ENCODE measurements around the gene MRPL28.
"Not testable (repeated sequence)": the region's sequence is repeated elsewhere in the genome, so short reads cannot be mapped to it uniquely, and the experiment has no call there.

Gene MRPL28

DNA sequence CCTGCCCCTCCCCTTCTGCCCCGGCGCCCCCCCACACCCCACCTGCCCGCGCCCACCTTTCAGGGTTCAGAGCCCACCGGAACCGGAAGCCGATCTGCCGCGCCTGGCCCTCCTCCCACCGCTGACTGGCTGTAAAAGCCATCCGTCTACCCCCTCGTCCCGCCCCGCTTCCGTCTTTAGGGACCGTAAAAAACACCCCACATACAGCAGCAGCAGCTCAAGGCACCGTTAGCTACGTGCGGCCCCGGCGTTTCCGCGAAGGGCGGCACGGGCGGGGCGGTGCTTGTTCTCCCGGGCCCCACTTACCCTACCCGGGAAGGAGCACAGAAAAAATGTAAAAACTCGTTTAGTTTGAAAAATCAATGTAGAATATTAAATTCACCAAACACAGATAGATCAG lies at the start of gene MRPL28:
Gene MRPL28 (minus strand): TSS at position 96 of the 400 bp plus-strand sequence. CDS start 320 bp downstream, outside the sequence.
- peak; percentile 94 for DNase-seq

DNA sequence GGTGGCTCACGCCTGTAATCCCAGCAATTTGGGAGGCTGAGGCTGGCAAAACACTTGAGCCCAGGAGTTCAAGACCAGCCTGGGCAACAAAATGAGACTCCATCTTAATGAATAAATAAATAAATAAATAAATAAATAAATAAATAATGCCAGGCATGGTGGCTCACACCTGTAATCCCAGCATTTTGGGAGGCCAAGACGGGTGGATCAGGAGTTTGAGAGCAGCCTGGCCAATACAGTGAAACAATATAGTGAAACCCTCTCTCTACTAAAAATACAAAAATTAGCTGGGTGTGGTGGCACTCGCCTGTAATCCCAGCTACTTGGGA lies 44.8 kb upstream of the MRPL28 start:
- not testable (repeated sequence) for DNase-seq

DNA sequence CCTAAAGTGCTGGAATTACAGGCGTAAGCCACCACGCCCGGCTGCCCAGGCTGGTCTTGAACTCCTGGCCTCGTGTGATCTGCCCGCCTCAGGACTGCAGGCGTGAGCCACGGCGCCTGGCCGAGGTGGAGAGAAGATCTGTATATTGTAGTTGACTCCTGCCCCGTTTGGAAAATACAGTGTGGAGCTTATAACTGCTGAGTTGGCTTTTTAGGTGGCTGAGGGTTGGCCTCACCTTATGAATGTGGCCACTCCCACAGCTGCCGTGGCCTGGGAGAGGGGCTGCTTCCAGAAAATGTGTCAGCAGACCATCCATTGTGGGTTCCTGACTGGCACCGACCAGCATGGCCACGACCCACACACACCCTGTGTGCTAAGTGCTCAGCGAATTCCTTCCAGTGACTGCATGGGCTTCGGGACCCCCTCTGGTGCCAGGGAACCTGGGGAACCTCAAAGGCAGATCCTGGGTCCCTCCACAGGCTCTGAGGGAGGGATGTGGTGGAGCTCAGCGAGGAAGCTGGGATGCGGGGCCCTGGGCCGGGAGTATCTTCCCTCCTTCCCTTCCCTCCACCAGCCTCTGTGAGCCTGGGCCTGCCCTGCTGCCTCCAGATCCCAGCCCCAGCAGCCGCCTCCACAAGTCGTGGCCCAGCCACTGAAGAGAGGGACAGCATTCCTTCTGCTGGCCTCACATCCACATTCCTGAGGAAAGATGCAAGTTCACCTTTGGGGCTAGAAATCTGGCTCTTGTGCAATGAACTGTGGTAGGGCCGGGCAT lies 44.2 kb upstream of the MRPL28 start:
- DNase-seq: no peak

DNA sequence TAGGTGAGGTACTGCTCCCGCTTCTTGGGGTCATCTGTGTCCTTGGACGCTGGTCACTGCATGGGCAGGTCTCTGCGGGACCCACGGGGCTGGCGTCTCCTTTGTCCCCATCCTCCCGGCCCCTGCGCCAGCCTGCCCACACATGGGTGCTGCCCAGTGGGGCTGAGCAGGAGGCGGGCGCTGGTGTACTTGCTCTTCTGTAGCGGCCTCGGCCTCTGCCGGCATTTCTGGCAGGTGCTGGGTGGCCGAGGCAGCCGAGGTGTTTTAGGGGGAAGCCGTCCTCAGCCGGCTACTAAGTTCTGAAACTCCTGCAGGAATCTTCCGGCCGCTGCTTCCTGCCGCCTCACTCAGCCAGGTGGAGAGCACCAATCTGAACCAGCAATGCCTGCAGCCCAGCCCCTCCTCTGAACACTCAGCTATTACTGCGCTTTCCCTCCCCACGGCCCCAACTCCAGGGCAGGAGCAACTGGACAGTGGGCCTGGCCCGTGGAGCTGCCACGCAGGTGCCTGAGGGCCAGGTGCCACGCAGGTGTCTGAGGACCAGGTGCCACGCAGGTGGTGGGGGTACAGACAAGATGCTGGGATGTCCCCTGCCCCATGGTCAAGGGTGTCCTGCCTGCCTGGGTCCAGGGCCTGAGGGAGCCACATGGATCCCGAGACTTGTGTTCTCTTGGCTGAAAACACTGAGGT lies 41.4 kb upstream of the MRPL28 start:
- no peak for DNase-seq

DNA sequence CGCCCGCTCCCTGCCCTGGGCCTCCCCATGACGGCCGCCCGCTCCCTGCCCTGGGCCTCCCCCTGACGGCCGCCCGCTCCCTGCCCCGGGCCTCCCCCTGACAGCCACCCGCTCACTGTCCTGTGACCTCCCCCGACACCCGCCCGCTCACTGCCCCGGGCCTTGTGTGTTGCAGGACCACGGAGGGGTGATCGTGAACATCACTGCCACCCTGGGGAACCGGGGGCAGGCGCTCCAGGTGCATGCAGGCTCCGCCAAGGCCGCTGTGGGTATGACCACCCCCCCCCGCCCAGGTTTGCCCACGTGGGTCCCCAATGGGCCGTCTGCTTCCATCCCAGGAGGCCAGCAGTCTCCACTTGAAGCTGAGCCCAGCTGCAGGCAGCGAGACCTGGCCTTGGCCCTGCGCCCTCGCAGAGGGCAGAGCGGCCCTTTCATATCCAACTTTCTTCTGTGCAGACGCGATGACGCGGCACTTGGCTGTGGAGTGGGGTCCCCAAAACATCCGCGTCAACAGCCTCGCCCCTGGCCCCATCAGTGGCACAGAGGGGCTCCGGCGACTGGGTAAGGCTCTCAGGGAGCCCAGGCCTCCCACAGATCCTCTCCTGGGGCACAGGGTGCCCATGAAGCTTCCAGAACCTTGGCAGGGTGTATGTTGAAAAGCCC lies 40.3 kb upstream of the MRPL28 start:
- no peak for DNase-seq

DNA sequence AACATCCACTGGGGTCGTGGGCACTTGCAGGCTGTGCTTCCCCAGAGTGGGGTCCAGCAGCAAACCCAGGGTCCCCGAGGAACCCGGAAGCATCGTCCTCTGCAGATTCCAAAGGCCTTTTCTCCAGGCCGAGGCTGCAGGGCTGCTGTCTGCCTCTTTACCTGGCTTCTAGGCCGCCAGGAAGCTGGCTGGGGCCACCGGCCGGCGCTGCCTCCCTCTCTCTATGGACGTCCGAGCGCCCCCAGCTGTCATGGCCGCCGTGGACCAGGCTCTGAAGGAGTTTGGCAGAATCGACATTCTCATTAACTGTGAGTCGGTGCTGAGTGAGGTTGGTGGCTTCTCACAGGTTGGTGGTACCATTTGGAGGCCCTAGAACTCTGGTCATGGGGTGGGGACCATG lies 36.9 kb upstream of the MRPL28 start:
- DNase-seq: no peak

DNA sequence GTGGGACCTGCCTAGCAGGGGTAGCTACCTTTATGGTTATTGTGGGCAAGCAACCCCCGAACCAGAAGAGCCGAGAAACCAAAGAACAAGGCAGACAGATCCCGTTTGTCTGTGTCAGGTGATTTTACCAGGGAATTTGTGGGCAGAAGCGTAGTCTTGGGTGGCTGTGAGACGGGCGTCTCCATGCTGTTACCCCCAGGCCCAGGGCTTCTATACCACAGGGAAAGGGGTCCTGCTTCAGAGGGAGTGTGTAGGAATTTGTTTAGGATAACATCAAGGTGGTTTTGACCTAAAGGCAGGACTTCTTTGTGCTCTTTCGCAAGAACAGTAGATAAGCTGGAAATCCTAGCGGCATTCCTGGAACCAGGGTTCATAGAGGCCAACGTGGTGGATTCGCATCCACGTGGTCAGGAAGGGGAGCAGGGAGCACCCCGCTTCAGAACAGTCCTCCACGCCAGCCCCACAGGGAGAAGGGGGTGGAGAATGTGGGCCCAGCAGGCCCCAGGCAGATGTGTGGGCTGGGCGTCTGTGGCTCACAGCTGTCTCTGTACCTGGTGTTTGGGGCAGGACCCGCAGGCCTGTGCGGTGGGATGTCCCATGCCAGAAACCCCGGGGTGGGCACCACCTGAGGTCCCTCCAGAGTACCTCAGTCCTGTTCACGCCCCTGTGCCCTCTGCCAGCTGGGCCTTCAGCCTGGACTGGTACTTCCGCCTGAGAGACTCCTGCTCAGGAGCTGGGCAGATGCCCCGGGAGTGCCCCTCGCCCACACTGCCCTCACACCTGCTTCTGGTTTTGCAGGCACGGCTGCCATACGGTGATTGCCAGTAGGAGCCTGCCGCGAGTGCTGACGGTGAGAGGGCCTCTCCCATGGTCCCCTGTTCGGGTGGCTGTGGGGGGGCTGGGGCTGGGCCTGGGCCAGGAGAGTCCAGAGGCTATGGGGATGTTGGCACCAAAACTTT lies 35.5 kb upstream of the MRPL28 start:
- no peak for DNase-seq

DNA sequence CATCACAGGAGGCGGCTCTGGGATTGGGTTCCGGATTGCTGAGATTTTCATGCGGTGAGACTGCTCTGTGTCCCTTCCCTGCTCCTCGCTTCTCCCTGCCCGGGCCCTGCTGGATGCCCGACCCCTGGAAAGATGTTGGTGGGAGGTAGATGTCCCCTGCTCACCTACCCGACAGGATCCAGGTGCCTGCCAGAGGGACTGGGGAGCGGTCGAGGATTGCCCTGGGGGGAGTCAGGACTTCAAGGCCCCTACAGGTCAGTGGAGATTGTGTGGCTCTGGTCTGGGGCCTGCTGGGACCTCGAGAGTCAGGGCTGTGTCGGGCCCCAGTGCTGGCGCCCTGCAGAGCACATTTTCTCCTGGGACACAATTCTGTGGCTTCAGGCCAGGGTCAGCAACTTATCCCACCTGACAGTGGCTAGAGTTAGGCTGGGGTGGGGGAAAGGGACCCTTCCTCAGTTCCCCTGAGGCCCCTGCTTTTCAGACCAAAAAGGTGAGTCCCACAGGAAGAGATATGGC lies 34.7 kb upstream of the MRPL28 start:
- DNase-seq: no peak

DNA sequence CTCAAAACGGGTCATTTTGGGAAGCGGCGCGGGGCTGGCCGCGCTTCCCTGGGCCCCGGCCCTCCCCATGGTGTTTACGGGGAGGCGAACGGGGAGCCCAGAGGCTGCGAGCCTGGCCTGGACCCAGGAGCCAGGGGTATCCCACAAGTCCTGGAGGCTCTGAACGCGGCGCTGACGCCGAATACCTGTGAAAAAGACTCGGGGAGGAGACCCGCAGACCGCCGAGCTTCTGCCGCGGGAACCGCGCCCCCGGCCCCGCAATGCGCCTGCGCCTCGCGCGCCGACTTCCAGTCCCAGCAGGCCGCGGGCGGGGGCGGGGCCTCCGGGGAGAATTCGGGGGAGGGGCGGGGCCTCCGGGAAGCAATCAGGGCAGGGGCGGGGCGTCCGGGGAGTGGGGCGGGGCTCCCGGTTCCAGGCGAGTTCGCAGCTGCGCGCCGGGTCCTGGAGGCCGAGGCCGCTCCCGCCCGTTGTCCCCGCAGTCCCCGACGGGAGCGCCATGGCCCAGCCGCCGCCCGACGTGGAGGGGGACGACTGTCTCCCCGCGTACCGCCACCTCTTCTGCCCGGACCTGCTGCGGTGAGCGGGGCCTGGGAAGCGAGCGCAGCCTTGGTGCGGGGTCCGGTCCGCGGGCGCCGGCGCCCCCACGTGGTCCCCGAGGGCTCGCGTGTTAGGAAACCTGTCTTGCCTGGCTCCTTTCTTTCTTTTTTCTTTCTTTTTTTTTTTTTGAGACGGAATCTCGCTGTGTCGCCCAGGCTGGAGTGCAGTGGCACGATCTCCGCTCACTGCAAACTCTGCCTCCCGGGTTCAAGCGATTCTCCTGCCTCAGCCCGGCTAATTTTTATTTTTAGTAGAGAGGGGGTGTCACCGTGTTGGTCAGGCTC lies 31.4 kb upstream of the MRPL28 start, which contains the start of gene DECR2:
Gene DECR2 (plus strand): TSS at position 418 of the 881 bp plus-strand sequence. CDS start 79 bp downstream, at position 497.
- DNase-seq: peak; percentile 96

DNA sequence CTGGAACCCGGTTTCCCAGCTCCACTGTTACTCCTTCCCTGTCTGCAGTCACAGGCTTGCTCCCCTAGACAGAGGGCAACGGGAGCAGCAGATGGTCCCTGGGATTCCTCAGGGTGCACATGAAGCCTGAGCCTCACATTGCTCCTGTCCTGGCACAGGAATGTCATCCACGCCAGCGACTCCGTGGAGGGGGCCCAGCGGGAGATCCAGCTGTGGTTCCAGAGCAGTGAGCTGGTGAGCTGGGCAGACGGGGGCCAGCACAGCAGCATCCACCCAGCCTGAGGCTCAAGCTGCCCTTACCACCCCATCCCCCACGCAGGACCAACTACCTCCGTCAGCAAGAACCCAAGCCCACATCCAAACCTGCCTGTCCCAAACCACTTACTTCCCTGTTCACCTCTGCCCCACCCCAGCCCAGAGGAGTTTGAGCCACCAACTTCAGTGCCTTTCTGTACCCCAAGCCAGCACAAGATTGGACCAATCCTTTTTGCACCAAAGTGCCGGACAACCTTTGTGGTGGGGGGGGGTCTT lies 29.8 kb upstream of the MRPL28 start:
- DNase-seq: no peak

DNA sequence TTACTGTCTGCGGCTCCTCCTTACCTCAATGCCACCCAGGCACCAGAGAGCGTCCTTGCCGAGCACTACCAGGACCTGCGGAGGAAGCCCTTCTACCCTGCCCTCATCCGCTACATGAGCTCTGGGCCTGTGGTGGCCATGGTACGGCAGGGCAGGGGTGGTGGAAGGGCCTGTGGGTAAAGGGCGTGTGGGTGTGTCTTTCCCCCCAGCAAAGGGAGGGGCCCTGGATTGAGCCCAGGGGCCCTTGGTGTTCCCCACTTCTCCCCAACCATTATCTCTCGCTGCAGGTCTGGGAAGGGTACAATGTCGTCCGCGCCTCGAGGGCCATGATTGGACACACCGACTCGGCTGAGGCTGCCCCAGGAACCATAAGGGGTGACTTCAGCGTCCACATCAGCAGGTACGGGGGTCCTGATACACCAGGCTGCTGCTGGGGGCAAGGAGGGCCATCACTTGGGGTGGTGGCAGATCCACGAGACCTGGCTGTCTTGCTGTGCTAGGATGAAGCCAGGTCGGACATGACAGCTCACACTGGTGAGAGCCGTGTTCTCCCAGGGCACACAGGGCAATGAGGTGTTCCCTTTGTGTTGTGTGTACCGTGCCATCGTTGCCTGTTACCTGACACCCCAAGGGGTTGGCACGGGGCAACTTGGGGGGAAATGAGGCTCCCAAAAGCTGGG lies 29.1 kb upstream of the MRPL28 start:
- DNase-seq: no peak

DNA sequence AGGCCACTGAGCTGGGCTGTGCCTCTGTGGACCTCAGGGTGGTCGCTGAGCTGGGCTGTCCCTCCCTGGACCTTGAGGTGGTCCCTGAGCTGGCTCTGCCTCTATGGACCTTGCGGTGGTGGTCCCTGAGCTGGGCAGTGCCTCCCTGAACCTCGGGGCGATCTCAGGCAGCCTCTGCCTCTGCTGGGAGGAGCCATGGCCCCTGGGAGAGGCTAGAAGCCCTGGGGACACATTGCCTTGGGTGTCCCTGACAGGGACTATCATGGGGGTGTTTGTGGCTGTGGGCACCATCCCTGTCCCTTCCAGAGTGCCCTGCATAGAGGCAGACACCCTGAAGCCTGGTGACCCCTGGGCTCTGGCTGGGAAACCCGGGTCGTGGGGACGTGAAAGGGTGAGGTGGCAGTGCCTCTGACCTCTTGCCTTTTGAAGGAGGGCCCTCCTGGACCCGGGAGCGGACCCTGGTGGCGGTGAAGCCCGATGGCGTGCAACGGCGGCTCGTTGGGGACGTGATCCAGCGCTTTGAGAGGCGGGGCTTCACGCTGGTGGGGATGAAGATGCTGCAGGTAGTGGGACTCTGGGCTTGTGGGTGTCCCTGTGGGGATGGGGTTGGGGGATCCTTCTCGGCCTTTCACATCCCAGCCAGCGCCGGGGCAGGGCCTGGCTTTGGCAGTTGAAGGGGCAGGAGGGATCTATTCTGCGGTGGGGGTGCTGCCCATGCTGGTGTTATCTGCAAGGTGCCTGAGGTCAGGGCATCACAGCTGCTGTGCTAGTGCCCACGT lies 28.4 kb upstream of the MRPL28 start:
- DNase-seq: no peak

DNA sequence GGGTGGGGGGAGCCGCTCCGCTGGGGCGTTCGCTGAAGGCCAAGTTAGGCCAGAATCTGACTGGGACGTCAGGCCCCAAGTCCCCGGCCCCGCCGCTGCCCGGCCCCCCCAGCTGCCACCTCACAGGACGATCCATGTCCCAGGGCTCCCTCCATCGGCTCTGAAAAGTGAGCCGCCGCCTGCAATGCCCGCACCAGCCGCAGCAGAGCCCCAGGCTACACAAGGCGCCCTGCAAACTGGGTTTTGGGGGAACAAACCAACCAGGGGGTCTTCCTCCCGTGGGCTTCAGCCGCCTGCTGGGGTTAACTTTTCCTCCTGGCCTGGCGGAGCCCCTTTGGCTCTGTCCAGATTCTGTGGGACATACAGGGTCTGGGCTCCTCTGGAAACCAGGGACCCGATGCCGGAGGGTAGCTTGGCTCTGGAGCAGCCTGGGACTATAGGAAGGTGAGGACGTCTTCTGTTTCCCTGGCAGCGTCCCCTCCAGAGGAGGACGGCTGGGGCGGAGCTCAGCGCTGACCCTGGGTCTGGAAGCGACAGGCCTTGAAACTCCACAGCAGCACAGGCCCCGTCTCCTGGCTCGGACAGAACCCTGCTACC lies 27.5 kb upstream of the MRPL28 start:
- peak; percentile 33 for DNase-seq

DNA sequence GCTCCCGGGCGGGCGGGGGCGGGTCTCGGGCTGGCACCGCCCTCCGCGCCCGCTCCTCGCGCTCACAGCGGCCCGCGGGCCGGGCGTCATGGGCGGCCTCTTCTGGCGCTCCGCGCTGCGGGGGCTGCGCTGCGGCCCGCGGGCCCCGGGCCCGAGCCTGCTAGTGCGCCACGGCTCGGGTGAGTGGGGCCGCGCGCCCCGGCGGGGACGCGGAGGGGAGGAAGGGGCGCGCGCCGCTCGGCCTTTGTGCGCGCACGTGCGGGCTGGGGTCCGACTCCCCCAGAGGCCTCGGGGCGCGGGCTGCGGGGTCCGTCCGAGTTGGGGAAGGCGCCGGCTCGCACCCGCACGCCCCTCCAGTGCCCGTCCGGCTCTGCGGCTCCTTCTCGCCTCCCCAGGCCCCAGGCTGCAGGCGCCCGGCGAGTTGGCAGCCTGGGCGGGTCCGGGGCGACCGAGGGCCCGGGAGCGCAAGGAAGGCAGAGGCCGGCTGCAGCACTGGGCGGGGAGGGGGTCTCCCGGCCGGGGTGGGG lies 26.9 kb upstream of the MRPL28 start, which contains the start of gene NME4:
Gene NME4 (plus strand): TSS at position 65 of the 527 bp plus-strand sequence. CDS start 24 bp downstream, at position 89.
- peak; percentile 16 for DNase-seq

DNA sequence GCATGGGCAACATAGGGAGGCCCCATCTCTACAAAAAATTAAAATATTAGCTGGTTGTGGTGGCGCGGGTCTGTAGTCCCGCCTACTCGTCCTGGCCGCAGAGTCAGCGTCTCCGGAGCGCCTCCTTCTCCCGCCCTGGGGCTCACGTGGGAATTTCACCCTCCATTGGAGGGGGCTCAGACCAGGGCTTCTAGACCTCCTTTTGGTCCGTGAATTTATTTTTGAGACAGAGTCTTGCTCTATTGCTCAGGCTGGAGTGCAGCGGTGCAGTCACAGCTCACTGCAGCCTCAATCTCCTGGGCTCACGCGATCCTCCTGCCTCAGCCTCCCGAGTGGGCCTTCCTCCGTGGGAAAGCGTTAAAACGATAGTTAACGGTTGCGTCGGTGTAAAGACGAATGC lies 26.3 kb upstream of the MRPL28 start:
- no peak for DNase-seq

DNA sequence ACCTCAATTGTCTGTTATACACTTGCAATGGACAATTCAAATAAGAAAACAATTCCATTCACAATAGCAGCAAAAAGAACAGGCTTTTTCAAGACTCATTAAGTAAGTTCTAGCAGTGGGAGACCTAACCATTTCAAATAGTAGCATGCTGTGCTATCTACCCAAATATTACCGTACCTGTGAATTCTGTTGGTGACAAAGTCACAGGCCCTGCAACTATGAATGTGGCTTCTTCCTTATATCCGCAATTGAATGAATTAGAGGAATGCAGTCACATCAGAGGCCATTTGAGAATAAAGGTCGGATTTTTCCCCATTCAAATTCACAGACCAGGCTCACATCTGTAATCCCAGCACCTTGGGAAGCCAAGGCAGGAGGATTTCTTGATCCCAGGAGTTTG lies 25.9 kb upstream of the MRPL28 start:
- no peak for DNase-seq

DNA sequence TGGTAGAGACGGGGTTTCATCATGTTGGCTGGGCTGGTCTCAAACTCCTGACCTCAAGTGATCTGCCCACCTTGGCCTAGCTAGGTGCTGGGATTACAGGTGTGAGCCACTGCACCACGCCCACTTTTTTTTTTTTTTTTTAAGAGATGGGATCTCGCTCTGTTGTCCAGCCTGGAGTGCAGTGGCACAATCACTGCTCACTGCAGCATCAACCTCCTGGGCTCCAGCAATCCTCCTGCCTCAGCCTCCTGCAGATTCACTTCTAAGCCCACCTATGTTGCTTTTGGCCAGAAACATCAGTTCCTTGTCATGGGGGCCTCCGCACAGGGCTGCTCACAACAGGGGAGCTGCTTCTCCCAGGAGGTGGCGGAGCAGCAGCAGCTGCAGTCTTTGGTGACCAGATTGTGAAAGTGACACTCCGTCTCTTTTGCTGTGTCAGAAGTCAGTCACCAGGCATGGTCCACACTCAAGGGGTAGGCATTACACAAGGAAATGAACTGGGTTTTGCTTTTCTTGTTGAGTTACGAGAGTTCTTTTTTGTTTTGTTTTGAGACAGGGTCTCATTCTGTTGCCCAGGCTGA lies 22.2 kb upstream of the MRPL28 start:
- DNase-seq: no peak

DNA sequence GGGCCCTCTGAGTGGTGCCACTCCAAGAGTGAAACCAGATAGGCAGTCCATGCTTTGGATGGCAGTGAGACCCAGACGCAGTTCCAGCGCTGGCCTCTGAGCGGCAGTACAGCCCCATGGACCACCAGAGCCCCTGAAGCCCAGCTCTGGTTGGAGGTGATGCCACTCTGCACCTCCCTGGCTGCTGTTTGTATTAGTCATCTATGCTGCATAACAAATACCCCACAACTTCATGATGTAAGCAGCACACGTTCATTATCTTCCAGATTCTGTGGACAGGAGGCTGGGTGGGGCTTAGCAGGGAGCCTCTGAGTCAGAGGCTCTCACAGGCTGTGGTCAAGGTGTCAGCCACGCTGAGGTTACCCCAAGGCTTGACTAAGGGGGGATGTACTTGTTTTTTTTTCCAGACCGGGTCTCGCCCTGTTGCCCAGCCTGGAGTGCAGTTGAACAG lies 21.6 kb upstream of the MRPL28 start:
- peak; percentile 78 for DNase-seq

Measured in CD4-positive, alpha-beta T cell treated with Interleukin-21 for 1 hour (primary cell).